Activated T-cell treated with anti-CD3 and anti-CD28 coated beads for 24 hours (primary cell): ENCODE results near the gene TEX44.
A peak's percentile ranks its signal among the peaks of the same experiment; 100 is the strongest.

Source experiments
- DNase-seq: peaks from one replicate; pipeline ENCODE4 v3.0.0-alpha.2; 2020; ENCODE audit warnings: low read depth

TEX44 gene

DNA sequence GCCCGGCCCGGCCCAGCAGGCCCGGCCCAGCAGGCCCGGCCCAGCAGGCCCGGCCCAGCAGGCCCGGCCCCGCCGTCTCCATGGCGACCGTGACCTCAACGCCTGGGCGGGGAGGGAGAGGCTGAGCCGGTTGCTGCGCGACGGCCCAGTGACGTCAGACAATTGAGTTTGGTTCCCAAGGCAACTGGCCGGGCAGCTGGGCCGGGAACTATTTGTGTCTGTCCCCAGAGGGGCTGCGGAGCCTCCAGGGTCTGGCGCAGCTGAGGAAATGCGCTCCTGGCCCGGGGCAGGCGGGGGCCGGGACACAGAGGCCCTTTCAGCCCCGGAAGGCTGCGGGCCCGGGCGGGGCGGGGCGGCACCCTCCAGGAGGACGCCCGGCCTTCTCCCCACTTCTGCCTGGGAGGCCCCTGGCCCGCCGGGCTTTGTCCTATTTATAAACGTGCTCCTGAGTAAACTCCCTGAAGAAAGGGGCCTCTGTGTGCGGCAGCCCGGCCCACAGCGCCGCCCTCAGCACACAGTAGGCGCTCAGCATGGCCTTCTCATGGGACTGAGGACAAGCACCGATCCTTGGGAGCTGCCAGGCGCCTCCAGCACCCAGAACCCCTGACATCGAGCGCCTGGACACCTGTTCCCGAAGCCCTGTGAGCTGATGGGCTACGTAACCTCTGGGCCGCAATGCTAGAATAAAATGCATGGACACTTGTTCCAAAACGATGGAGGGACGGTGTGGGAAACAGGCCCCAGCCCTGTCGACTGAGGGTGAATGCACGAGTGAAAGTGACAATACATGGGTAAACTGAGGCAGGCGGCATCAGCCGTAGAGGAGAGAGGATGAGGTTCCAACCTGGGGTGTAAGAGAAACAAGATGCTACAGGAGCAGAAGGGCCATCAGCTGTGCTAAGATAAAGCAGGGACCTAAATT is 12.3 kb downstream of the TEX44 start:
- peak; percentile 90 for DNase-seq

DNA sequence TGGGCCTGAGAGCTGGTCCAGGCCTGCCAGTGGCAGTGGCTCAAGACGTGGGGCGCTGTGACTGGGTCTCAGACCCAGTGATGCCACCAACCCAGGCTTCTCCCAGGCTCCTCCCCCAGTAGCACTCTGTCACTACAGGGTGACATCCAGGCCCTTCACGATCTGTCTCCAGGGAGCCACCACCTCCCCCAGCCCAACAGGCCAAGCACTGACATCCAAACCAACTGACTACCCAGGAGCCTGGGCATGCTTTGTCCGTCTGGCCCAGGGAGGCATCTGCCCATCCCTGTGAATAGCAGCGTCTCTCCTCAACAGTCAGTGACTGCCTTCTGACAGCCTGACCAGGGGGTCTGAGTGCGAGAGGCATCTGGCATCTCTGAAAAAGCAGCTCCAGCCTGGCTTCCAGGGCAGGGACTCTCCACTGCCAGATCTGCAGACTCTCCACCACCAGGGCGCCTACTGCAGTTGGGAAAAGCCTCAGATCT is 13.0 kb downstream of the TEX44 start:
- DNase-seq = no peak

DNA sequence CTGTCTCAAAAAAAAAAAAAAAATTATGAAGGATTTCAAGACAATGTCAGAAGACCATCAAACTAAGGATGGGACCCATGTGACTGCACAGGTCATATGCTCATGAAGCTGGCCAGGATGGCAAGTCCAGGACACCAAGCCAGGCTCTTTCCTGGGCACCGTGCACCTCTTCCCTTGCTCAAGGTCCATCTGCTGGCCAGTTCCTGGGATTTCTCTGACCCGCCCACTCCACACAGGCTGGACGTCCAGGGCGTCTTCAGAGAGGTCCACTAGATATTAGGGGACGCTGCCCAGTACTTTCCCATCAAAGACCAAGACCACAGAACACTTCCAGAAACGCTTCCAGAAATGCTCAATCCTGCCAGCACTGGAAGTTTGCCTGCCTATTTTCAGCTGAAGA is 14.3 kb downstream of the TEX44 start:
- DNase-seq = no peak

DNA sequence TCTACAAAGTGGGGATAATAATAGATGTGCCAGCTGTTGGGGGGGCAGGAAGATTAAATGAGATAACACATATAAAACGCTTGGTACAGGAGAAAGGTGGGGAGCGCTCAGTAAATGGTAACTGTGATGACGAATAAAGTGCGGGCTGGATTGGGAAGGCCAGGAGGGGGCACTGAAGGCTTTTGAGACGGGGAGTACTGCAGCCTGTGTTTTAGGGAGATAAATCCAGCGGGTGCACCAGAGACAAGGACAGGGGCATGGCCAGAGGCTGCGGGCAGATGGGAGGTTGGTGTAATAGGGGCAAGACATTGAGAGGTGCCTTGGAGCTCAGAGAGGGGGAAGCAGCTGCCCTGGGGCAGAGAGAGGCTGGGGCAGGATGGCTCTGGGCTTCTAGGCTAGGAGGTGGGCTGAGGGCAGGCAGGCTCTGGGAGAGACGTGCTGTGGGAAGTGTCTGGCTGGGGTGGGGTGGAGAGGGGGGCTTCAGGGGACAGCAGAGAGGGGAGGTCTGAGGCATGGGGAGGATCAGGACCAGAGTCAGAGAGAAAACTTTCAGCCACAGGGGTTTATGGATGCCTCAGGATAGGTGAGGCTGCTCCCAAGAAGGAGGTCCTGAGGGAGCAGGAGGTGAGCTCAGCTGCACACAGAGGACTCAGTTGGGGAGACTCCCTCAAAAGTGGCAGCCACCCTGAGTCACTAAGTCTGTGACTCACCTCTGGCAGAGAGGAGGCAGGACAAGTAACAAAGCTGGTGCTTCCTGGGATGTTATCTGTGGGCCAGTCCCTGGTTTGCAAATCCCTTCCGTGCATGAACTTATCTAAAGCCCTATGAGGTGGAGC is 18.8 kb downstream of the TEX44 start:
- DNase-seq = peak; percentile 53

DNA sequence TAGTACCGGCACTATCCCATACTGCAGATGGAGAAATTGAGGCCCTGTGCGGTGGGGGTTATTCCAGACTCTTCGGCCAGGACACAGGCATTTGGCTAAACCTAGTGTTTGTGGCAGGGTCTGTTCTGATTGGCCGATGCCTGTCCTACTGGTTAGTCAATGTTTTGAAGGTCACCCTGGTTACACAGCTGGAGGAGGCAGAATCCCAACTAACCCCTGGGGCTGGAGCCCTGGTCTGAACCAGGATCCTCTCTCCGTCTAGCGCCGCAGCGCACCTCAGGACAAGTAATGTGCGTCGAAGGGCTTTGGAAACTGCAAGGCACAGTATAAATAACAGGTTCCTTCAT is 19.4 kb downstream of the TEX44 start:
- no peak for DNase-seq

DNA sequence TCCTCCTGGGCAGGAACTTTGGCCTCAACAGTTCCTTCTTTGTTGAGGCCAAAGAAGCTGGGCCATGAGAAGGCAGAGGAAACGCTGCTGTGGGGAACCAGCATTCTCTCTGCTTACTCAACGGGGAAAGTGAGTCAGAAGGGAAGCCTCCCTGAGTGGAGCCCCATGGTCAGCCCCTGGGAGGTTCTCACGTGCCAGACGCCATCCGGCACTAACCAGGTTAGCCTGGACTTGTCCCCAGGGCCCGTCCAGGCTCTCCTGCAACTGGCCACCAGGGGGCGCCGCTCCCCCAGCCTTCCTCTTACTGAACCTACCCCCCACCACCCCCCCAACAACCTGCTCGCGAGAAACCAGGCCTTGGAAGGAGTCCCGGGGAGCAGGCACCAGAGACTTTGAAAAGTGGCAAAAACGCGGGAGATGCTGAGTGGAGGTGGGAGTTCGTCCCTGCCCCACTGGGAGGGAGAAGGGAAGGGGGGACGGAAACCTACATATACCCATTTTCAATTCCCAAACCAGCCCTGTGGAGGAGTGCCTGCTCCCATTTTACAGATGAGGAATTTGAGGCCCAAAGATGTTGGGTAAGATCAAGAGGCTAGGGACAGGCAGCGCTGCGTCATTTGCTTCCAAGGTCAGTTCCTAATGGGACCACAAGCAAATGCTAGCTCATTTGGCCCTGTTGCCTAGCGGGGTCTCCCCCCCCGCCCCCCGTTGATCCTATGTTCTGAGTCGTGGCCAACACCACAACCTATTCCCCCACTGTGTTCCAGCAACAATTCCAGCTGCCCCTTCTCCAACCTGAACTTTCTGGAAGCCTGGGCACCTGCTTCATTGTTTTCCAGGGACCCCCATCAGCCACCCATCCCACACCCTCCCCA is 20.0 kb downstream of the TEX44 start:
- peak; percentile 91 for DNase-seq

DNA sequence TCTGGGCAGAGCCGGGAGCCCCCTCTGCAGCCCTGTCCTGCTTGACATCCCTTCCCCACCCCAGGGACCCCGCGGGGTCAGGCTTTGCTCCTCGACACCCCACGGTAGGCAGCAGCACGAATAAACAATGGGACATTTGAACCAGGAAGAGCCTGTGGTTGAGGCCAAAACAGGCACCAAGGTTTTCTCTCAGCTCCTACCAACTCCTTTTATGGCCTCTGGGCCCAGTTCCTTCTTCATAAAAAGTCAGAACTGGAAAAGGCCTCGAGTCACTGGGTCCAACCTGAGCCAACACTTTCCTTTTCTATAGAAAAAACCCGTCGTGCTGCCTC is 20.6 kb downstream of the TEX44 start:
- DNase-seq = no peak

DNA sequence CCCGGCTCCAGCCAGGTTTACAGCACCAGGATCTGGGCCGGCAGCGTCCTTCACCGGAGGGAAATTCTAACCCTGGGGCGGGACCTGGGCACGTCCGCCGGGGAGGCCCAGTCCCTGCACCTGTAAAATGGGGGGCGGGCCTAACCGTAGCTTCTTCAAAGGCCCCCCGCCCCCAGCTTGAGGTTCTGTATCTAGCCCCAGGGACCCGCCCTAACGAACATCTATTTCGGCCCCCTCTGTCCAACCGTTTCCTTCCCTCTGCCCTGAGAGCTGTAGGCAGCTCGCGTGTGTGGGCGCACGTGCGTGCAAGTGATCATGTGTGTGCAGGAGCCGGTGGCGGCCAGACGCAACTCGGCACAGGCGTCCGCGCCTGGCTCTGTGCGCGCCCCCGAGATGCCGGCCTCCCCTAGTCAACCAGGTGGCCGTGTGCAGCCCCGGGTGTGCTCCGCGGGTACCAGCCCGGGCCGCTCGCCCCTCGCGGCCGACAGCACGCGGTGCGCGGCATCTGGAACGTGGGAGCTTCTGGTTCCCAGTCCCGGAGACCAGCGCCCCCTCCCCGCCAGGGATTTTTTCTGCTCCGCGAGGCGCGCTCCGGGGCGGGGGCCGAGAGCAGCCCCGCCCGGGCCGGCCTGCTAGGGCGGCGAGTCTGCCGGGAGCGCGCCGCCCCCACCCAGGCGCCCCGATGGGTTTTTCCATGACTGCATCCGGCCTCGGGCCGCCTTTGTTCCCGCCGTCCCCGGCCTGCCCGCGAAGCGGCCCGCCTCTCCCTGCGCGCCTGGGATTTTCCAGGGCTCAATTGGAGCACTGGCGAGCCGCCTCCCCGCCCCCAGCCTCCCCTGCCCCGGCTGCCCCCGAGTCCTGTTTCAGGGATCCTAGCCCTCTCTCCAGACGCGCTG is 21.2 kb downstream of the TEX44 start:
- DNase-seq = peak; percentile 78

DNA sequence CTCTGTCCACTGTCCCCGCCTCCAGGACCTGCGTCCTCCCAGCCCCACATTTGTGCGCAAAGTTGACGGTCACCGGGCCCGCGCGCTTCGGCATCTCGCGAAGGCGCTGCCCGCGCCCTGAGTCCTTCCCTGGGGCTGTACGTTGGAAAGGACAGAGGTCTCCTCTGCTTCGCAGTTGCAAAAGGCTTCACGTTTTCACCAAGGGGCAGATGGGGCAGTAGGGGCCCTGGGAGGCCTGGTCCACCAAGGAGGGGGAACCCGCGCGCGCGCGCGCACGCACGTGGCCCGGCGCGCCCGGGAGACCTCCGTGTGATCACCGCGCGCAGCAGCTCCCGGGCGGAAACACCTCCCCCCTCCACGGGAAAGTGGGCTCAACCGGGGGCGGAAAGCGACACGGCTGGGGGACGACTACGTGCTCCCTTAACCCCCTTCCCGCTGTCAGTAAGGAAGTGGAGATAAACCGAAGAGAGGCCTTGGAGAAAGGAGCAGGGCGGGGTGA is 21.9 kb downstream of the TEX44 start:
- DNase-seq = peak; percentile 46

DNA sequence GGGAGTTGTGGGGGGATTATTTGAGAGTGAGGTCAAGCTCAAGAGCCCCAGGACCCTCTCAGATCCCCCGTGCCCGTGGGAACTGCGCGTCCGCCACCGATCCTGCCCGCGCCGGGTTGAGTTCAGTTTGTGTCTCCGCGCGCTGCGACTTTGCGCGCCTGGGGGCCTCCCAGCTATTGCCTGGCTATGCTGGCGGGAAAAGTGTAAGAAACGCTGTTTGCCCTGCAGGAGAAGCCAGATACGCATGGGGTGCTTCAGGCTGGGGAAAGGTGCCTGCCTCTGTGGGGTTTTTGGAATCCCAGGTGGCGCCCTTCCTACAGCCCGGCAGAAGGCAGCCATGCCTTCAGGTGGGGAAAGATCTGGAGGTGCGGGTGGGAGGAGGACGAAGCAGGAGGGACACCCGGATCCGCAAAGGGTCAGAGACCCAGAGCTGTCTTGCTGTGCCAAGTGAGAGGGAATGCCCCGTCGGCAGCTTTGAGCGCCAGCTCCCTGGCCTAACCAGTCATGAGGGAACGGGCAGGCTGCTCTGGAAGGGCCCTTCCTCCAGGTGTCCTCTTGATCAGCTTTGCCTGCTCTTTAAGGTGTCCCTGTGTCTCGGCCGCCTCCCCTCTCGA is 22.5 kb downstream of the TEX44 start:
- peak; percentile 7 for DNase-seq

DNA sequence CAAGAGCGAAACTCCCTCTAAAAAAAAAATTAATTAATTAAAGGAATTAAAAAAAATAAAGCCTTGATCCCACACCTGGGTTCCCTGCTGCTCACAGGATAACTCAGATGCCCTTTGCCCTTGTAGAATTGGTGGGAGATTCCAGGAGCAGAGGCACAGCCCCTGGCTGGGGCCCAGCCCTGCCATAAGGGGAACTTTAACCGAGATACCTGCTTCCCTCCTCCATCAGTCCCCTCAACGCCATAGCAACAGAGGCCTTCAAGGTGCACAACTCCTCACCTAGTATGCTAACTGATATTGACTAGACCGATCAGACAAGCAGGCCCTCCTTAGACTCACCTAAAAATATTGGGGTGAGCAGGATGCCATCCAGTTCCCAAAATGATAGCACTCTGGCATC is 23.6 kb downstream of the TEX44 start:
- DNase-seq = no peak

DNA sequence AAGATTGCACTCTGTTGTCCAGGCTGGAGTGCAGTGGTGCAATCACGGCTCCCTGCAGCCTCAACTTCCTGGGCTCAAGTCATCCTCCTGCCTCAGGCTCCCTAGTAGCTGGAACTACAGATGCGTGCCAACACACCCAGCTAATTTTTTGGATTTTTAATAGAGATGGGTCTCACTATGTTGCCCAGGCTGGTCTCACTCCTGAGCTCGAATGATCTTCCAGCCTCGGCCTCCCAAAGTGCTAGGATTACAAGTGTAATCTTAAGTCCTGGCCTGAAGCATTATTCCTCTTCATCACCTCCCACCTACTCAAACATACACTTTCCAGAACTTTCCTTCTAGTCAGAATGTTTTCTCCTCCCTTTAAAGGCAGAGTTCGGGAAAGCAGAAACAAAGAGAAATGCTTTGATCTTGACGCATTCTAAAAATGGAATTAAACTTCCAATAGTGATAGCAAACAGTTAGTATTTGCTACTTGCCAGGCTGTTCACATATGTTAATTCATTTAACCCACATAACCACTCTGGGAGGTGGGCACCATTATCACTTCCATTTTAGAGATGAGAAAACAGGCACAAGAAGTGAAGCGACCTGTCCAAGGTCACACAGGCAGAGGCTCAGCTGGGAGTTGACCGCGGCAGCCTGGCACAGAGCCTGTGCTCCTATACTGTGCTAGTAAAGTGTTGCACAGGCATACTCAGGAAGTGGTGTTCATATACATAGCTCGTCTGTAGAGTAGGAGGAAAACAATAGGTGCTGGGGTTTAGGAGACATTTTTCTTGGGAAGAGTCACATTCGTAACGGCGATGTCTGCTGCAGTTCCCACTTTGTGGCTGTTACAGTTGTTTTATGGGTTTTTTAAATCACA is 24.6 kb downstream of the TEX44 start:
- DNase-seq = no peak

DNA sequence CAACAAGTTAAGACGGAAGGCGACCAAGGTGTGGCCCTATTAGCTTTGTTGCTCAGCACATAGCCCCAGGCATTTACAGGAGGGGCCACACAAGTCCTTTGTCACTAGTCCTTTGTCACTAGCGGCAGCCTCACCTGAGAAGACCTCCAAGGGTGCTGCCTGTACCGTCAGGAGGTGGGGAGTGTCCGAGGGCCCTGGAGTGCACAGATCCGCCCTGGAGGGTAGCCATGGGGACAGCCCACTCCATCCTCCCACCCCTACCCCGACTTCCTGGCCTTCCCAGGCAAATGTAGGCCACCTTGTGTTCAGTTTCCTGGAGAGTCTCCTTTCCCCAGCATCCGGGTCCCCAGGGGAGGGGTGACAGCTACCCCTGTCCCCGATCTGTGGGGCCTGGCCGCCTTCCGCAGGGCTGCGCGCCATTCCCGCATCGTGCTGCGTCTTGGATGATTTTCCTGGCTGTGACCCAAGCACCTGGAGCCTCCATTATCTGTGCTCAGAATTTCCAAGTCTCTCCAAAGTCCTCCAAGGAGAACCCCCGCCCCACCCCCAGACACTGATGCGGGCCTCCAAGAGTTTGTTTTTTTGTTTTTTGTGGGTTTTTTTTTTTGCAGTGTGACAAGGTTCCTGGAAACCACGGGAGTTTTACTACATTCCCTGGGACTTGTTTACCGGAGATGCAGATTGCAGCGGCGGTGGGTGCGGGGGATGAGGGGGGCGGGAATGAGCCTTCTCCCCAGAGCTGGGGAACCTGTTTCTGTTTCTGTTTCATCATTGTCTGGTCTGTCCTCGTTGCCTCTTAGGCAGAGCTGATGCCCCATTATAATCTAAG is 28.6 kb downstream of the TEX44 start:
- DNase-seq = no peak

DNA sequence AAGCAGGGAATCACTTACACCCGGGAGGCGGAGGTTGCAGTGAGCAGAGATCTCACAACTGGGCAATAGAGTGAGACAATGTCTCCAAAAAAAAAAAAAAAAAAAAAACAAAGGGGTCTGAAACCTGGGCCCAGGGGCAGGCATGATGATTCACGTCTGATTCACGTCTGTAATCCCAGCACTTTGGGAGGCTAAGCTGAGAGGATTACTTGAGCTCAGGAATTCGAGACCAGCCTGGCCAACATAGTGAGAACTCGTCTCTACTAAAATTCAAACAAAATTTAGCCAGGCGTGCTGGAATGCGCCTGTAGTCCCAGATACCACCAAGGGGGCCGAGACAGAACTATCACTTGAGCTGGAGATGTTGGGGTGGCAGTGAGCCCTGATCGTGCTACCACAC is 30.3 kb downstream of the TEX44 start:
- no peak for DNase-seq

DNA sequence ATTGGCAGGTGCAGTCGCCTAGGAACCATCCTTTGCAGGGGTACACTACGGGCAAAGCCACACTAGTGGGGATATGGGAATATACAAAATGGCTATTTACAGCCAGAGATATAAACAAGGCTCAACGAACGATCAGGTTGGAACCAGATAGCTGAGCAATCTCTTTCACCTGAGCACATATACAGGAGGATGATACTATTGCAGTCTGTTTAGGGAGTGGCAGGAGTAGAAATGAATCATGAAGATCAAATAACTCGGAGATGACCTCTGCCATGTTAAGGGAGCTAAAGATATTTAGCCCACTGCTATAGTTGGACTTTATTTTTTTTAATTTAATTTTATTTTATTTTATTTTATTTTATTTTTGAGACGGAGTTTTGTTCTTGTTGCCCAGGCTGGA is 33.8 kb downstream of the TEX44 start:
- no peak for DNase-seq

DNA sequence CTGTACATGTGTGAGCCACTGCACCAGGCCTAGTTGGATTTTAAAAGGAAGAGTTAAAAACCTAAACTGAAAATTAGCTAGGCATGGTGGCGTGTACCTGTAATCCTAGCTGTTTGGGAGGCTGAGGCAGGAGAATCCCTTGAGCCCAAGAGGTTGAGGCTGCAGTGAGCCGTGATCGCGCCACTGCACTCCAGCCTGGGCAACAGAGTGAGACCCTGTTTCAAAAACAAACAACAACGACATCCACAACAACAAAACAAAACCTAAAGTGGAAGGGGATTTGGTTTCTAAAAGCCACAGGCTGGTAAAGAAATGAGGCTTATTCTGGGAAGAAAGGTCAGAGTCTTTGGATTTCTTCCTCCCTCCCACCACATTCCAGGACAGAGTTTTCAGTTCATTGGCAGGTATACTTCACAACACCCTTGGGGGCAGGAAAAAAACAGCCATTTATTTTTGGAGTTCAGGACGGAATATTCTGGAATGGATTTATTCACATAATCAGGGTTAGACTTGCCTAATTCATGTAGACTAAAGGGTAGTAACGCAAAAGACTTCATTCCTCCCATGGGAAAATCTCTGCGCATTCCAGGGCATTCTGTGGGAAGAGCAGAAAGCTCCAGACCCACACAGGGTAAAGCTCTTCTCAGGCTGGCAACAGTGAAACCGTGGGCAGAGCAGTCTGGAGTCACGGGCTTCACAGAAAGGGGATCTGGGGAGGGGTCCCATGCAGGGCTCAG is 34.9 kb downstream of the TEX44 start:
- DNase-seq = no peak

DNA sequence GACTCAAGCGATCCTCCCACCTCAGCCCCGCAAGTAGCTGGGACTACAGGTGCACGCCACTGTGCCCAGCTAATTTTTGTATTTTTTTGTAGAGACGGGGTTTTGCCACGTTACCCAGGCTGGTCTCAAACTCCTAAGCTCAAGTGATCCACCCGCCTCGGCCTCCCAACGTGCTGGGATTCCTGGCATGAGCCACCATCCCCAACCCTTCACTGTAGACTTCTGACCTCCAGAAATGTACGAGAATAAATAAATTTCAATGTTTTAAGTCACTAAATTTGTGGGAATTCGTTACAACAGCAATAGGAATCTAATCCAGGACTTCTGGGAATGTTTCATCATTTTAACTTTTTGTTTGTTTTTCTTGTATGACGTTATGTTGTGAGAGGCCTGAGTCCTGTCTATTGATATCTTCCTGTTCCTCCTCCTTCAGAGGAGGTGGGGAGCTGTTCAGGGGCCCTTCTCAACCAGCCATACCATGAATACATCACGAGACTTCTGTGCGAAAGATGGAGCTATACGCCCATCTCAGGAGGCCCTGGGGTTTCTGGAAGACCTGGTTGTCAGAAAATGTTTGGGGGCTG is 40.0 kb downstream of the TEX44 start:
- no peak for DNase-seq
